Psoas muscle (tissue), 8 donors: ENCODE results near the gene USP48. TPM values are rescaled to one million over a fixed set of nuclear protein-coding genes. Genes with fewer than 3 reads are reported as not detected.

Experiments
- ATAC-seq, 4 donors: fragments of 200-7000 bp; cut with Tn5 transposase; one replicate each; pipeline ENCODE4 v1.9.1; 2020; ENCODE audit warnings: moderate library complexity in 3 of 4, mild to moderate bottlenecking in 2 of 4
- DNase-seq, 2 donors: peaks; one replicate each; pipeline ENCODE4 v3.0.0-alpha.2; 2020
- H3K27ac ChIP-seq: fragments of 200-600 bp; one replicate; pipeline ENCODE4 v1.8.0; 2022
- H3K27me3 ChIP-seq, 3 donors: fragments of 200-600 bp in 1 of 3; one replicate each; pipeline versions ENCODE4 v1.6.1 to v1.8.0; 2013 to 2022; ENCODE audit warnings: low read length in 2 of 3, mild to moderate bottlenecking in 2 of 3, moderate library complexity in 1 of 3; ENCODE audit not compliant: insufficient read depth in 3 of 3
- H3K36me3 ChIP-seq, 2 donors: fragments of 200-600 bp in 1 of 2; one replicate each; pipeline versions ENCODE4 v1.6.1 to v1.8.0; 2013 to 2022; ENCODE audit warnings: low read depth in 1 of 2, mild to moderate bottlenecking in 1 of 2, moderate library complexity in 1 of 2; ENCODE audit not compliant: insufficient read depth in 1 of 2
- H3K4me1 ChIP-seq: fragments of 200-600 bp; one replicate; pipeline ENCODE4 v1.8.0; 2022
- H3K4me3 ChIP-seq: fragments of 200-600 bp; one replicate; pipeline ENCODE4 v1.8.0; 2022; ENCODE audit warnings: mild to moderate bottlenecking
- H3K9me3 ChIP-seq: fragments of 200-600 bp; one replicate; pipeline ENCODE4 v1.8.0; 2022
- WGBS, 3 donors: extraction: QIAGEN DNeasy Blood & Tissue Kit; methylation state at CpG; one replicate each; pipeline versions ENCODE4 v1.1.6 to v1.1.7; 2013; 5-methylcytosine and 5-hydroxymethylcytosine counted together
- intact Hi-C, 2 donors: fragments of 100-400 bp; cut with DNase I; formaldehyde crosslinking; loops; one replicate each; pipeline versions ENCODE4 v1.11.0 to v1.14.2; 2022
- polyA plus RNA-seq, 3 donors: library from polyadenylated mRNA; stranded (reverse); fragments of 200-250 nt; gene quantifications; one replicate each; pipeline ENCODE4 v1.2.3, GENCODE V29; 2013
- total RNA-seq, 4 donors: library from RNA; stranded (reverse); fragmentation: NEBNext Ultra II Directional in 2 of 4; extraction: Animal tissue kit (Norgen Biotek cat#: 25700) in 2 of 4; gene quantifications; one replicate each; pipeline versions ENCODE4 v1.2.1 to v1.2.4, GENCODE V29; 2021 to 2023
- TF ChIP-seq, protein P1 (sequence below): fragments of 200-600 bp; IDR thresholded peaks from one replicate; pipeline ENCODE4 v1.8.0; 2022; ENCODE audit warnings: antibody characterized with exemption
- donor health status: healthy with polysubstance abuse.
- donor health status: DM: no; HTN: no; CAD: no; lungs with moderate emphysema.
- donor health status: Bipolar disorder and iron deficiency.
- donor health status: healthy.
- donor health status: DM: yes; HTN: yes; CAD: no.
- donor health status: DM: no; HTN: no; CAD: no.
- donor health status: DM: no; HTN: no; CAD: no.
- donor health status: DM: yes; HTN: yes; CAD: no.

Gene USP48
- total and polyA plus RNA-seq, 7 donors = 9.7 to 35.9 (median 20.3) TPM

- TF ChIP-seq, protein P1, sequence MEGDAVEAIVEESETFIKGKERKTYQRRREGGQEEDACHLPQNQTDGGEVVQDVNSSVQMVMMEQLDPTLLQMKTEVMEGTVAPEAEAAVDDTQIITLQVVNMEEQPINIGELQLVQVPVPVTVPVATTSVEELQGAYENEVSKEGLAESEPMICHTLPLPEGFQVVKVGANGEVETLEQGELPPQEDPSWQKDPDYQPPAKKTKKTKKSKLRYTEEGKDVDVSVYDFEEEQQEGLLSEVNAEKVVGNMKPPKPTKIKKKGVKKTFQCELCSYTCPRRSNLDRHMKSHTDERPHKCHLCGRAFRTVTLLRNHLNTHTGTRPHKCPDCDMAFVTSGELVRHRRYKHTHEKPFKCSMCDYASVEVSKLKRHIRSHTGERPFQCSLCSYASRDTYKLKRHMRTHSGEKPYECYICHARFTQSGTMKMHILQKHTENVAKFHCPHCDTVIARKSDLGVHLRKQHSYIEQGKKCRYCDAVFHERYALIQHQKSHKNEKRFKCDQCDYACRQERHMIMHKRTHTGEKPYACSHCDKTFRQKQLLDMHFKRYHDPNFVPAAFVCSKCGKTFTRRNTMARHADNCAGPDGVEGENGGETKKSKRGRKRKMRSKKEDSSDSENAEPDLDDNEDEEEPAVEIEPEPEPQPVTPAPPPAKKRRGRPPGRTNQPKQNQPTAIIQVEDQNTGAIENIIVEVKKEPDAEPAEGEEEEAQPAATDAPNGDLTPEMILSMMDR = no peak
- DNase-seq = no peak
- no peak overlapping the region for H3K27ac ChIP-seq
- peaks cover 0 to 98% (median 26%) of the 10 kb centered on the region in 3 donors for H3K27me3 ChIP-seq
- no peaks in the 10 kb centered on the region for H3K36me3 ChIP-seq
- ATAC-seq = no peak
- H3K4me1 ChIP-seq = peaks cover 4% of the 10 kb centered on the region
- no peak overlapping the region for H3K4me3 ChIP-seq
- 56 to 63% (median 59%) methylated on average over 16 of the region's 16 CpGs for WGBS, 3 donors
- intact Hi-C loops = no loop called here
- H3K9me3 ChIP-seq = no peaks in the 10 kb centered on the region
Observed at GRCh38 chr1:21663951-21664805, 118.8 kb downstream of the USP48 start.

DNA sequence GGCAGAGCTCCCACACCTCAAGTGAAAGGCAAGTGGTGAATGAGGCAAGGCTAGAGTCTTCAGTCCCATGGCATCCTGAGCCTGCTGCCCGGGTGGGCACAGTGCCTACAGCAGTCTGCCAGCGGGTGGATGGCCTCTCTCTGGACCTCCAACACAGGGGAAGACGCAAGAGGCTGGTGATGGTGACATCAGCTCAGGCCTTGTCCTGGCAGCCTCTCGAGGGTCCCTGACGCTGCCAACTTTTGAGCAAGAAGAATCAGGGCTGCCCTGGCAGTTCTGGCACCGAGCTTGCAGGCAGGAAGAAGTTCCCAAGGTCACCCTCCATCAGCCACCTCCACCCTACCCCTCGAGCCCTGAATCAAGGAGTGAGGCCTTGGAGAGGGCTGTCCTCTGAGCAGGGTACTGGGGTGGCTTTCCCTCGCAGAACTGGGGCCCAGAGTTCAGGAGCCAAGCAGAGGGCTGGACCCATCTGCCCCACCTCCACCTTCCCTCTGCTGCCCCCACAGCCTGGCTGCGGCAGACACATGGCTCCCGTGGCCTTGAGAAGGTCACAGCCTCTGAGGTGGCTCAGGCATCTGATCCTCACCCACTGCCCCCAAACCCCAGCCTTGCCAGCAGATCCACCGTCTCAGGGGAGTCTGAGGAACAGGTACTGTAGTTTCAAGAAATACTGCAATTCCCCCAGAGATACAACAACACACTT lies 119.5 kb downstream of the USP48 start:
- Histone ChIP-seq H3K4me1 (no peaks in the 10 kb centered on the region), H3K4me3 (no peak overlapping the region), H3K27ac (no peak overlapping the region), H3K9me3 (no peaks in the 10 kb centered on the region), H3K36me3 (no peaks in the 10 kb centered on the region), H3K27me3 (peaks cover 0 to 91% (median 19%) of the 10 kb centered on the region in 3 donors)
- no peak for DNase-seq
- TF ChIP-seq, protein P1 = no peak
- 27 to 42% (median 37%) methylated on average over 10 to 11 of the region's 11 CpGs for WGBS, 3 donors
- intact Hi-C loops = no loop called here
- no peak for ATAC-seq

DNA sequence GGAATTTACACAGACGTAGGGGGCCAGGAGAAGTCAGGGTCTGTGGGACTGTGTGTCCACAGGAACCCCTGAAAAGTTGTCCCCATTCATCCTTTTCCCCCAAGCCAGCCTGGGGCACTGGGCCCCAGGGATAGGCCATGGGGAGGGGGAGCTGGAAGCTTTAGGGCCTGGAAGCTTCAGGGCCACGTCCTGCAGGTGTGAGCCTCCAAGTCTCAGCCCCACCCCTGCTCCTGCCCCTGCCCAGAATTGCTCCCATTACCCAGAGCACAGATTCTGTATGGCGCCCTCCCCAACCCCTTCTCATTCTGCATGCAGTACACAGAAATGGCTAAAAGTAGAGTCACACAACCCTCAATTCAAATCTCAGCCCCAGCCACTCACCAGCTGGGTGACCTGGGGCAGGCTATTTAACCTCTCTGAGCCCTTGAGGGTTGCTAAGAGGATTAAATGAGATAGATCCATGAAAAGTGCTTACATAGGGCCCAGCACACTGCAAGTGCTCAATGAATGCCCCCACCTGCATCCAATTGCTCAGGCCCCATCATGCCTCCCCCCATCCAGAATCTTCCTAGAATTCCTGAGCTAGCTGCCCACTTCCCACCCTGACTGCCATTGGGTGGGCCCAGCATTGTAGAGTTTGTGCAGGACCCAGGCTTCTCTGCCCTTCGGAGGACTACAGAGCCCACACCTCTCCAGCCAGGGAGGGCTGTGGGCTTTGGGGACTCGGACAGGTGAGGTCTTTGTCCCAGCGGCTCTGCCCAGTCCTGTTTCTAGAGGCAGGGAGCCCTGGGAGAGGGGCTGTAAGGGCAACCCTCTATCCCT lies 120.3 kb downstream of the USP48 start:
- H3K9me3 ChIP-seq = no peaks in the 10 kb centered on the region
- no peaks in the 10 kb centered on the region for H3K4me1 ChIP-seq
- 63 to 67% (median 64%) methylated on average over 6 of the region's 6 CpGs for WGBS, 3 donors
- TF ChIP-seq, protein P1 = no peak
- no peaks in the 10 kb centered on the region for H3K36me3 ChIP-seq
- no peak for DNase-seq
- ATAC-seq = no peak
- H3K27me3 ChIP-seq = peaks cover 0 to 84% (median 14%) of the 10 kb centered on the region in 3 donors
- no peak overlapping the region for H3K4me3 ChIP-seq
- intact Hi-C loops = no loop called here
- H3K27ac ChIP-seq = no peak overlapping the region

DNA sequence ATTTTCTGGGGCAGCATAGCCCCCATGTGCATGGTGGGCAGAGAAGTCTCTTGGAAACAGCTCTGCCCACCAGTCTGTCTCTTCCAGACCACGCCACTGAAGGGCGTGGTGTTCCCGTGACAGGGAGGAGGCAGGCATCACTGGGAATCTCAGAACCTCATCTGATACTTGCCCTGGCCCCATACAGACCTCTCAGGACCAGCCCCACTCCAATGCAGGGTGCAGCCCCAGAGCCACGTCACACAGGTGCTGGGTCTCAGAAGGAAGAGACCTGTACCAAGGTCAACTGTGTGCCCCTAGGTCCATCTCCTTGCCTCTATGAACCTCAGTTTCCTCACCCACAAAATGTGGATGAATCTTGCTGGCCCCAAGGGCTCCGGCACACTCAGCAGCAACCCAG lies 121.1 kb downstream of the USP48 start:
- ATAC-seq (no peak), DNase-seq (no peak)
- 50 to 60% (median 57%) methylated on average over 5 of the region's 5 CpGs for WGBS, 3 donors
- H3K9me3 ChIP-seq = no peaks in the 10 kb centered on the region
- H3K27me3 ChIP-seq = peaks cover 0 to 76% (median 10%) of the 10 kb centered on the region in 3 donors
- H3K36me3 ChIP-seq = no peaks in the 10 kb centered on the region
- intact Hi-C loops = no loop called here
- H3K4me3 ChIP-seq = no peak overlapping the region
- H3K4me1 ChIP-seq = no peaks in the 10 kb centered on the region
- TF ChIP-seq, protein P1 = no peak
- no peak overlapping the region for H3K27ac ChIP-seq
